ENCODE measurements around the gene PRKN.

PRKN gene

DNA sequence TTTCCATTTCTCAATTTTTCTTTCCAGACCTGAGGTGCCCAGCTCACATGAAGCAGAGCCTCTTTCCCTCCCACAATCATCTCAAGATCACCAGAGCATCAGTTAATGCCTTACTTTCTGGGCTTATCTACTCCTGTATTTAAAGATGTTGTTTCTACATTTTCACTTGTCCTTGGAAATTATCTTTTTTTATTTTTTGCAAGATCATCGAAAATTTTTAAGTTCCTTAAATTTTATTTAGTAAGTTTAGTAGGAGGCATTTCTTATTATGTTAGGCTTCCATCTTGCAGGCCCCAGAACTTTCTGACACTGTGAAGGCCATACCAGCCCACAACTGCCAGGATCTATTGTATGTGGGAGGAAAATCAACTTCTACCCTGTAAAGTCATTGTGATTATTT lies 466.0 kb downstream of the PRKN start:
- H3K4me1 ChIP-seq (ENCODE audit: control insufficient read depth in 1 of 2, insufficient read depth in 2 of 2, low read length in 2 of 2): no peaks in the 10 kb centered on the region
- no peak overlapping the region for H3K4me3 ChIP-seq (ENCODE audit: low read depth in 1 of 2, low read length in 2 of 2)
- H3K27ac ChIP-seq (ENCODE audit: low read depth, low read length): no peak overlapping the region
- no peaks in the 10 kb centered on the region for H3K9me3 ChIP-seq (ENCODE audit: control insufficient read depth in 1 of 2, low read length in 2 of 2)
- H3K9ac ChIP-seq (ENCODE audit: low read depth in 1 of 2, low read length in 2 of 2): no peak overlapping the region
- H3K36me3 ChIP-seq (ENCODE audit: control insufficient read depth in 1 of 2, insufficient read depth in 2 of 2, low read length in 2 of 2): no peaks in the 10 kb centered on the region
- no peaks in the 10 kb centered on the region for H3K27me3 ChIP-seq (ENCODE audit: control insufficient read depth in 1 of 2, insufficient read depth in 2 of 2, low read length in 2 of 2)

DNA sequence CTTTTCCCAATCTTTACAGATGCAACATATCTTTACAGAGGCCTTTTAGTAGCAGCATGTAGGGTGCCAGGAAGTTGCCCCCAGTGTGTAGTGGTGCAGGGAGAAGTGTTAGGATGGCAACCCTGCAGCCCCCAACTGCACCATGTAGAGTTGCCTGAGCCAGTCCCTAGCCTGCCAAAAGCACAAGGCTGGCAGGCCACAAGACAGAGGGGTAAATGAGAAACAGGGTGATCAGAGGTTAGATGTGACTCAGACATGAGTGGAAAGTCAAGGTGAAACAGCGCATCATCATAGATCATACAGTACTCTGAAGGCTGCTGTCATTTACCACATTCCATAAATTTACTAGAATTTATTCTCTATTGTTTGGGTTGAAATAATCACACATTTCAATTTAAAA lies 467.5 kb downstream of the PRKN start:
- H3K4me1 ChIP-seq (ENCODE audit: control insufficient read depth in 1 of 2, insufficient read depth in 2 of 2, low read length in 2 of 2): no peaks in the 10 kb centered on the region
- no peak overlapping the region for H3K27ac ChIP-seq (ENCODE audit: low read depth, low read length)
- H3K9ac ChIP-seq (ENCODE audit: low read depth in 1 of 2, low read length in 2 of 2): no peak overlapping the region
- H3K4me3 ChIP-seq (ENCODE audit: low read depth in 1 of 2, low read length in 2 of 2): no peak overlapping the region
- H3K9me3 ChIP-seq (ENCODE audit: control insufficient read depth in 1 of 2, low read length in 2 of 2): no peaks in the 10 kb centered on the region
- no peaks in the 10 kb centered on the region for H3K36me3 ChIP-seq (ENCODE audit: control insufficient read depth in 1 of 2, insufficient read depth in 2 of 2, low read length in 2 of 2)
- no peaks in the 10 kb centered on the region for H3K27me3 ChIP-seq (ENCODE audit: control insufficient read depth in 1 of 2, insufficient read depth in 2 of 2, low read length in 2 of 2)

DNA sequence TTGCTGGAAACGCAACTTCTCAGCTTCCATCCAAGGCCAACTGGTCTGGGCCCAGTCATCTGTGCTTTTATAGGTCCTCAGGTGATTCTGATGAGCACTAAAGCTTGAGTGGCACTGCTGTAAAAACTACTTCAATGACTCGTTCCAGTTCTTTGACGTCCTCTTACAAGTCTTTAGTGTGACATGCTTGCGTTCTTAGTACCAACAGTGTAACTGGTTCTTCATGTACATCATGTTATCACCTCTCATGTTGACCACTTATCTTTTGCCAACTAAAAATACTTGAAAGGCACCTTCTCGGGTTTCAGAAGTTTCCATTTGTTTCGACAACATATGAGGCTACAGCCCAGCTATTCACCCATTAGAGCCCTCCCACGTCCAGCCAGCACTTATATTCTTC lies 468.9 kb downstream of the PRKN start:
- H3K27ac ChIP-seq (ENCODE audit: low read depth, low read length): no peak overlapping the region
- no peak overlapping the region for H3K4me3 ChIP-seq (ENCODE audit: low read depth in 1 of 2, low read length in 2 of 2)
- no peak overlapping the region for H3K9ac ChIP-seq (ENCODE audit: low read depth in 1 of 2, low read length in 2 of 2)
- H3K36me3 ChIP-seq (ENCODE audit: control insufficient read depth in 1 of 2, insufficient read depth in 2 of 2, low read length in 2 of 2): no peaks in the 10 kb centered on the region
- H3K27me3 ChIP-seq (ENCODE audit: control insufficient read depth in 1 of 2, insufficient read depth in 2 of 2, low read length in 2 of 2): no peaks in the 10 kb centered on the region
- H3K4me1 ChIP-seq (ENCODE audit: control insufficient read depth in 1 of 2, insufficient read depth in 2 of 2, low read length in 2 of 2): no peaks in the 10 kb centered on the region
- no peaks in the 10 kb centered on the region for H3K9me3 ChIP-seq (ENCODE audit: control insufficient read depth in 1 of 2, low read length in 2 of 2)

DNA sequence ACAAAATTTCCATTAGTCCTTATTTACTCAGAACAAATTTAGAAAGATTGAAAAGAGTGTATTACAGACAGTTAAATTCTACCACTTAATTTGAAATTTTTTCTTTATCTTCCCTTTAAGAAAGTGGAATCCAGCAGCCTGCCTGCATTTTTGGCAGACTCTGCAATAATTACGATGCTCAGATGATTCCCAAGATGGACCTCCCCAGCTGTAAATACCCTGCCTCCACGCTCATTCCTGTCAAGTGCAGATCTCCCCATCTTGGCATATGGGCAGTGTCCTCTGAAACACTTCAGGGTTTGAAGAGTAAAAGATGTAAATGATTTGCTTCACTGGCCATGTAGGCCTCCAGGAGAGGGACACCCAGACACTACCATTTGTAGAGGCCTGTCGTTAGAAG lies 471.2 kb downstream of the PRKN start:
- H3K9ac ChIP-seq (ENCODE audit: low read depth in 1 of 2, low read length in 2 of 2): no peak overlapping the region
- H3K9me3 ChIP-seq (ENCODE audit: control insufficient read depth in 1 of 2, low read length in 2 of 2): no peaks in the 10 kb centered on the region
- H3K4me3 ChIP-seq (ENCODE audit: low read depth in 1 of 2, low read length in 2 of 2): no peak overlapping the region
- no peaks in the 10 kb centered on the region for H3K4me1 ChIP-seq (ENCODE audit: control insufficient read depth in 1 of 2, insufficient read depth in 2 of 2, low read length in 2 of 2)
- no peak overlapping the region for H3K27ac ChIP-seq (ENCODE audit: low read depth, low read length)
- H3K36me3 ChIP-seq (ENCODE audit: control insufficient read depth in 1 of 2, insufficient read depth in 2 of 2, low read length in 2 of 2): no peaks in the 10 kb centered on the region
- no peaks in the 10 kb centered on the region for H3K27me3 ChIP-seq (ENCODE audit: control insufficient read depth in 1 of 2, insufficient read depth in 2 of 2, low read length in 2 of 2)

DNA sequence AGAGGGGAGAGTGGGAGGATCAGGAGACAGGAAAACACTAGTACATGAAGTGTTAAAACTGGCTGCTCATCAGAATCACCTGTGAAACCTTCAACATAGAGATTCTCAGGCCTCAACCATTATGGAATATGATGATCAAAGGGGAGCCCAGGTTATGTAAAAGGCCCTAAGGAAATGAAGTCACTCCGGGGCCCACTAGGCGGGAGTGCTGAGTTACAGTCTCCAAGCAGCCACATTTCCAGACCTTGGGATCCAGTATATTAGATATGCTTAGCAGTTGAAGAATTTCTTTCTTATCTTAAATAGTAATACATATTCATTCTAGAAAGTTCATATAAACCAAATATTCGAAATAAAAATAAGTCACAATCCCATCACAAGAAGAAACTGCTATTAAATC lies 476.3 kb downstream of the PRKN start:
- Histone ChIP-seq H3K36me3 (ENCODE audit: control insufficient read depth in 1 of 2, insufficient read depth in 2 of 2, low read length in 2 of 2) (no peaks in the 10 kb centered on the region), H3K27me3 (ENCODE audit: control insufficient read depth in 1 of 2, insufficient read depth in 2 of 2, low read length in 2 of 2) (no peaks in the 10 kb centered on the region), H3K4me1 (ENCODE audit: control insufficient read depth in 1 of 2, insufficient read depth in 2 of 2, low read length in 2 of 2) (no peaks in the 10 kb centered on the region), H3K4me3 (ENCODE audit: low read depth in 1 of 2, low read length in 2 of 2) (no peak overlapping the region), H3K9ac (ENCODE audit: low read depth in 1 of 2, low read length in 2 of 2) (no peak overlapping the region), H3K9me3 (ENCODE audit: control insufficient read depth in 1 of 2, low read length in 2 of 2) (no peaks in the 10 kb centered on the region), H3K27ac (ENCODE audit: low read depth, low read length) (no peak overlapping the region)

DNA sequence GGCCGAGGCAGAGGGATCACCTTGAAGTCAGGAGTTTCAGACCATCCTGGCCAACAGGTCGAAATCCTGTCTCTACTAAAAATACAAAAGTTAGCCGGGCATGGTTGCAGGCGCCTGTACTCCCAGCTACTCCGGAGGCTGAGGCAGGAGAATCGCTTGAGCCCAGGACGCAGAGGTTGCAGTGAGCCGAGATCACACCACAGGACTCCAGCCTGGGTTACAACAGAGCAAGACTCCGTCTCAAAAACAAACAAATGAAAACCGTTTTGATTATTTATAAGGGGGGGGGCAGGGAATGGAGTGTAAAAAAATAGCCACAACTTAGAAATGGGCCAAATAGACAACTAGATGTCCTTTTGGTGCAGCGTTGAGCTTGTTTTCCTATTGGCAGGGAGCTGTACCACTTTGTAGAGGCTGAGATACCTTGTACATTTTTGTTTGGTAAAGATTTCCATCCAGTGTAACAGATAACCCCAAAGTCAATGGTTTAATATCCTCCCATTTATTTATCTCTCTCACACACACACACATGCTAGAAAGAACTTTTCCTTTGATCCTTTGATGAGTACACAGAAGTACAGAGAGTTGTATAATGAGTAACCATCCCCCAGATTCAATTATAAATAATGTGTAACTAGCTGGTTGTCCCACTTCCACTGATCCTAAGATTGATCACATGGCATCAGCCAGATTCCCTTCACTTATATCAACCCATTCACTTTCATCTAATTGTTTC lies 477.5 kb downstream of the PRKN start:
- H3K4me1 ChIP-seq (ENCODE audit: control insufficient read depth in 1 of 2, insufficient read depth in 2 of 2, low read length in 2 of 2): no peaks in the 10 kb centered on the region
- no peaks in the 10 kb centered on the region for H3K27me3 ChIP-seq (ENCODE audit: control insufficient read depth in 1 of 2, insufficient read depth in 2 of 2, low read length in 2 of 2)
- no peak overlapping the region for H3K27ac ChIP-seq (ENCODE audit: low read depth, low read length)
- H3K9ac ChIP-seq (ENCODE audit: low read depth in 1 of 2, low read length in 2 of 2): no peak overlapping the region
- H3K4me3 ChIP-seq (ENCODE audit: low read depth in 1 of 2, low read length in 2 of 2): no peak overlapping the region
- no peaks in the 10 kb centered on the region for H3K9me3 ChIP-seq (ENCODE audit: control insufficient read depth in 1 of 2, low read length in 2 of 2)
- no peaks in the 10 kb centered on the region for H3K36me3 ChIP-seq (ENCODE audit: control insufficient read depth in 1 of 2, insufficient read depth in 2 of 2, low read length in 2 of 2)

DNA sequence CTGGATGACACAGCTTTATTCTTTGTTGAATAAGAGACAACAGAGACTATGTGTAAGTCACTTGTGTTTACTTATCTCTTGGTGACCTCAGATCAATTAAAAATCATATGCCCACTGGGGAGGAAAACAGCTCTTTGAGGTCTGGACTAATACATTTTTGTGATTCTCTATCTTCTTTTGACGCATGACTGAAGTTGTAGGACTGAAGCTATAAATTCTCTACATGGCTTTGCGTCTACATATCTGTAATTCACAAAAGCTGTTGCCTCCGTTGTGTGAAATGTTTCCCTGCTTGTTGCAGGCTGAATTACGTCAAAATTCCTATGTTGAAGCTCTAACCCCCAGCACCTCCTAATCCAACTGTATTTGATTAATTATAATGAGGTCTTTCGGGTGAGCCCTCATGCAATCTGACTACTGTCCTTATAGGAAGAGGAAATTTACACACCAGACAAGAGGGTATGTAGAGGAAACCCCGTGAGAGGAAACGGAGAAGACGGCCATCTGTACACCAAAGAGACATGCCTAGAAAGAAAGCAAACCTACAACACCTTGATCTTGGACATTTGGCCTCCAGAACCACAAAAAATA lies 481.6 kb downstream of the PRKN start:
- H3K36me3 ChIP-seq (ENCODE audit: control insufficient read depth in 1 of 2, insufficient read depth in 2 of 2, low read length in 2 of 2): no peaks in the 10 kb centered on the region
- H3K9ac ChIP-seq (ENCODE audit: low read depth in 1 of 2, low read length in 2 of 2): no peak overlapping the region
- H3K27ac ChIP-seq (ENCODE audit: low read depth, low read length): no peak overlapping the region
- no peaks in the 10 kb centered on the region for H3K4me1 ChIP-seq (ENCODE audit: control insufficient read depth in 1 of 2, insufficient read depth in 2 of 2, low read length in 2 of 2)
- H3K4me3 ChIP-seq (ENCODE audit: low read depth in 1 of 2, low read length in 2 of 2): no peak overlapping the region
- no peaks in the 10 kb centered on the region for H3K9me3 ChIP-seq (ENCODE audit: control insufficient read depth in 1 of 2, low read length in 2 of 2)
- no peaks in the 10 kb centered on the region for H3K27me3 ChIP-seq (ENCODE audit: control insufficient read depth in 1 of 2, insufficient read depth in 2 of 2, low read length in 2 of 2)

DNA sequence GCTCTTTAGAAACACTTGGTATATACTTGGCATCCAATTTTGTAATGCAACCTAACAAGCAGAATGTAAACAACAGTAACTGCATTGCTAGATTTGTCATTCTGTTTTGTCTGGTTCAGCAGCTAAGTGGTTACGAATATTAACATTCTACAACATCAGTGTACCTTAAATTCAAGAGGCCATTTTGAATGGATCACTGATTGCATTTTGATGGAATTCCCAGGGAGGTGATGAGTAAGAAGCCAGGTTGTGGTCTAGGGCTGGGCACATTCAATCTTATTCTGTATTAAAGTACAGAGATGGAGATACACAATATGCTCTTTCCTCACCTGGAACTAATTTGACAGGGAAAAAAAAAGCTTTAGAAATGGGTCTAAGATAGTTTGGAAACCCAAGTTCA lies 483.5 kb downstream of the PRKN start:
- Histone ChIP-seq H3K4me1 (ENCODE audit: control insufficient read depth in 1 of 2, insufficient read depth in 2 of 2, low read length in 2 of 2) (no peaks in the 10 kb centered on the region), H3K9me3 (ENCODE audit: control insufficient read depth in 1 of 2, low read length in 2 of 2) (no peaks in the 10 kb centered on the region), H3K27ac (ENCODE audit: low read depth, low read length) (no peak overlapping the region), H3K36me3 (ENCODE audit: control insufficient read depth in 1 of 2, insufficient read depth in 2 of 2, low read length in 2 of 2) (no peaks in the 10 kb centered on the region), H3K27me3 (ENCODE audit: control insufficient read depth in 1 of 2, insufficient read depth in 2 of 2, low read length in 2 of 2) (no peaks in the 10 kb centered on the region), H3K9ac (ENCODE audit: low read depth in 1 of 2, low read length in 2 of 2) (no peak overlapping the region), H3K4me3 (ENCODE audit: low read depth in 1 of 2, low read length in 2 of 2) (no peak overlapping the region)

DNA sequence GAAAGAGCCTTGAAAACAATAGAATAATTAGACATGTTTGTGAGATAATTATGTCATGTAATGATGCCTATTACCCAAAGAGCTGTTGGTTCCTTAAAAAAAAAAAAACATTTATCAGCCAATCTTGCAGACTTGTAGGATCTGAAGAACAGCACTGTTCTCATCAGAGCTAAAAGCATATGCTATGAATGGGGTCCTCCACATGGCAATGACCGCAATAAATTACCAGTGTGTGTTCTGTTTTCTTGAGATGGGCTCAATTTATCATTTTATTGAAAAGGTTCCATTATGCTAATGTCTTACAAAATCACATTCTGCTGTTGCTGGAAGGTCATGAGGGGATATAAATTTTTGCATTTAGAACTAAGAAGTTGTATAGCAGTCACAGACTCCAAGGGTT lies 484.7 kb downstream of the PRKN start:
- H3K27ac ChIP-seq (ENCODE audit: low read depth, low read length): no peak overlapping the region
- H3K4me3 ChIP-seq (ENCODE audit: low read depth in 1 of 2, low read length in 2 of 2): no peak overlapping the region
- no peak overlapping the region for H3K9ac ChIP-seq (ENCODE audit: low read depth in 1 of 2, low read length in 2 of 2)
- H3K9me3 ChIP-seq (ENCODE audit: control insufficient read depth in 1 of 2, low read length in 2 of 2): no peaks in the 10 kb centered on the region
- no peaks in the 10 kb centered on the region for H3K36me3 ChIP-seq (ENCODE audit: control insufficient read depth in 1 of 2, insufficient read depth in 2 of 2, low read length in 2 of 2)
- no peaks in the 10 kb centered on the region for H3K4me1 ChIP-seq (ENCODE audit: control insufficient read depth in 1 of 2, insufficient read depth in 2 of 2, low read length in 2 of 2)
- H3K27me3 ChIP-seq (ENCODE audit: control insufficient read depth in 1 of 2, insufficient read depth in 2 of 2, low read length in 2 of 2): no peaks in the 10 kb centered on the region

DNA sequence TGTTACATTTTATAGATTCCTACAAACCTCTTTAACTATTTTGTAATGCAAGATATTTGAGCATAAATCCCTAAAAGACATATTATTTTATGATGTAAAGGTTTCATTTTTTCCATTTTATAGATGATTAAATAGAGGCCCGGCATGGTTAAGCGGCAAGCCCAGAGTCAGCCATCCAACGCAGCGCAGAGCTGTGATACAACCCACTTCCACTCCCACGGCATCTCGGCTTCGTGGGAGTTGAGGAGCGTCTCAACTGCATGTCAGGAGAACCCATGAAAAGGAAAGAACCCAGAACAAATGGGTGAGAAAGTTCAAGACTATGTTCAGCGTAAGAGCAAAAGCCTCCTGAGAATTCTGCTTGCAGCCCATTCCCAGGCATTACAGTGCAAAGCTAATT lies 488.2 kb downstream of the PRKN start:
- Histone ChIP-seq H3K36me3 (ENCODE audit: control insufficient read depth in 1 of 2, insufficient read depth in 2 of 2, low read length in 2 of 2) (no peaks in the 10 kb centered on the region), H3K27me3 (ENCODE audit: control insufficient read depth in 1 of 2, insufficient read depth in 2 of 2, low read length in 2 of 2) (no peaks in the 10 kb centered on the region), H3K4me3 (ENCODE audit: low read depth in 1 of 2, low read length in 2 of 2) (no peak overlapping the region), H3K9me3 (ENCODE audit: control insufficient read depth in 1 of 2, low read length in 2 of 2) (no peaks in the 10 kb centered on the region), H3K9ac (ENCODE audit: low read depth in 1 of 2, low read length in 2 of 2) (no peak overlapping the region), H3K4me1 (ENCODE audit: control insufficient read depth in 1 of 2, insufficient read depth in 2 of 2, low read length in 2 of 2) (no peaks in the 10 kb centered on the region), H3K27ac (ENCODE audit: low read depth, low read length) (no peak overlapping the region)
